Smooth muscle cell (in vitro differentiated cells): ENCODE measurements around the gene CCNJL. TPM values are rescaled to one million over a fixed set of nuclear protein-coding genes. Genes with fewer than 3 reads are reported as not detected.

Experiments used
- DNase-seq: peaks from one replicate; lab custom pipeline; 2025; ENCODE audit not compliant: unreplicated experiment; lab: John Stamatoyannopoulos, UW
- H2AFZ ChIP-seq: fragments of 200-600 bp; sonication (generic); 2 replicates; pipeline ENCODE4 v1.6.0; 2016; ENCODE audit warnings: antibody characterized with exemption, low read depth, mild to moderate bottlenecking
- H3F3A ChIP-seq: fragments of 200-600 bp; sonication (generic); 2 replicates; pipeline ENCODE4 v1.6.0; 2017; ENCODE audit warnings: antibody characterized with exemption, low read depth
- H3K27ac ChIP-seq: fragments of 200-600 bp; sonication (generic); 2 replicates; pipeline ENCODE4 v1.5.1; 2016; ENCODE audit warnings: low read depth, mild to moderate bottlenecking
- H3K27me3 ChIP-seq: fragments of 200-600 bp; sonication (generic); 2 replicates; pipeline ENCODE4 v1.6.1; 2016; ENCODE audit warnings: low read depth, mild to moderate bottlenecking
- H3K36me3 ChIP-seq: fragments of 200-600 bp; sonication (generic); 2 replicates; pipeline ENCODE4 v1.5.1; 2016; ENCODE audit warnings: low read depth
- H3K4me1 ChIP-seq: fragments of 200-600 bp; sonication (generic); 2 replicates; pipeline ENCODE4 v1.5.1; 2016; ENCODE audit warnings: low read depth
- H3K4me2 ChIP-seq: fragments of 200-600 bp; sonication (generic); 2 replicates; pipeline ENCODE4 v1.6.0; 2016; ENCODE audit warnings: mild to moderate bottlenecking
- H3K4me3 ChIP-seq: fragments of 200-600 bp; sonication (generic); 2 replicates; pipeline ENCODE4 v1.5.1; 2016; ENCODE audit warnings: mild to moderate bottlenecking
- H3K79me2 ChIP-seq: fragments of 200-600 bp; sonication (generic); 2 replicates; pipeline ENCODE4 v1.6.0; 2016; ENCODE audit warnings: low read depth, mild to moderate bottlenecking
- H3K9ac ChIP-seq: fragments of 200-600 bp; sonication (generic); 2 replicates; pipeline ENCODE4 v1.6.0; 2016; ENCODE audit warnings: low read depth
- H3K9me3 ChIP-seq: fragments of 200-600 bp; sonication (generic); replicated peaks from 2 replicates; pipeline ENCODE4 v1.5.1; 2016; ENCODE audit warnings: low read depth
- H4K20me1 ChIP-seq: fragments of 200-600 bp; sonication (generic); 2 replicates; pipeline ENCODE4 v1.6.0; 2016; ENCODE audit warnings: low read depth
- WGBS: methylation state at CpG from one replicate; pipeline ENCODE4 v1.1.7; 2016; ENCODE audit warnings: low lambda C conversion rate; 5-methylcytosine and 5-hydroxymethylcytosine counted together
- polyA plus RNA-seq: library from polyadenylated mRNA; unstranded; fragments of >200 nt; fragmentation: Nextera tagmentation; extraction: Ambion mirVana; gene quantifications from 2 replicates; pipeline ENCODE4 v1.2.1, GENCODE V29; 2016
- total RNA-seq: library from RNA; depleted of rRNA; stranded (reverse); fragments of >200 nt; gene quantifications from 2 replicates; pipeline ENCODE4 v1.2.3, GENCODE V29; 2014
- TF ChIP-seq, protein P1 (sequence below): fragments of 200-600 bp; sonication (generic); IDR thresholded peaks from 2 replicates; pipeline ENCODE4 v1.5.1; 2017; ENCODE audit warnings: borderline replicate concordance, mild to moderate bottlenecking, antibody characterized with exemption; ENCODE audit not compliant: insufficient read depth, poor library complexity, severe bottlenecking

The CCNJL gene
- total and polyA plus RNA-seq, 2 experiments from 2014 or later: 3.4 to 6.2 TPM

GRCh38 chr5:160356550-160357347 lies 44.4 kb upstream of the CCNJL start:
- TF ChIP-seq, protein P1, sequence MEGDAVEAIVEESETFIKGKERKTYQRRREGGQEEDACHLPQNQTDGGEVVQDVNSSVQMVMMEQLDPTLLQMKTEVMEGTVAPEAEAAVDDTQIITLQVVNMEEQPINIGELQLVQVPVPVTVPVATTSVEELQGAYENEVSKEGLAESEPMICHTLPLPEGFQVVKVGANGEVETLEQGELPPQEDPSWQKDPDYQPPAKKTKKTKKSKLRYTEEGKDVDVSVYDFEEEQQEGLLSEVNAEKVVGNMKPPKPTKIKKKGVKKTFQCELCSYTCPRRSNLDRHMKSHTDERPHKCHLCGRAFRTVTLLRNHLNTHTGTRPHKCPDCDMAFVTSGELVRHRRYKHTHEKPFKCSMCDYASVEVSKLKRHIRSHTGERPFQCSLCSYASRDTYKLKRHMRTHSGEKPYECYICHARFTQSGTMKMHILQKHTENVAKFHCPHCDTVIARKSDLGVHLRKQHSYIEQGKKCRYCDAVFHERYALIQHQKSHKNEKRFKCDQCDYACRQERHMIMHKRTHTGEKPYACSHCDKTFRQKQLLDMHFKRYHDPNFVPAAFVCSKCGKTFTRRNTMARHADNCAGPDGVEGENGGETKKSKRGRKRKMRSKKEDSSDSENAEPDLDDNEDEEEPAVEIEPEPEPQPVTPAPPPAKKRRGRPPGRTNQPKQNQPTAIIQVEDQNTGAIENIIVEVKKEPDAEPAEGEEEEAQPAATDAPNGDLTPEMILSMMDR: no peak
- no peak for DNase-seq
- Histone ChIP-seq H3K79me2 (no peaks in the 10 kb centered on the region), H3K36me3 (no peaks in the 10 kb centered on the region), H3K27ac (no peak overlapping the region), H3K27me3 (no peaks in the 10 kb centered on the region), H3K4me3 (no peak overlapping the region), H3F3A (no peaks in the 10 kb centered on the region), H4K20me1 (no peaks in the 10 kb centered on the region), H3K4me2 (no peak overlapping the region), H3K9me3 (no peaks in the 10 kb centered on the region), H3K4me1 (peaks cover 4% of the 10 kb centered on the region), H2AFZ (no peak overlapping the region), H3K9ac (no peak overlapping the region)
- 74% methylated on average over 7 of the region's 7 CpGs for WGBS

GRCh38 chr5:160354666-160355065 lies 42.3 kb upstream of the CCNJL start:
- no peak overlapping the region for H3K4me2 ChIP-seq
- no peaks in the 10 kb centered on the region for H3K36me3 ChIP-seq
- no peak overlapping the region for H3K9ac ChIP-seq
- DNase-seq: no peak
- no peak overlapping the region for H3K27ac ChIP-seq
- H2AFZ ChIP-seq: no peak overlapping the region
- H3K4me1 ChIP-seq: peaks cover 4% of the 10 kb centered on the region
- H3K27me3 ChIP-seq: no peaks in the 10 kb centered on the region
- no peak overlapping the region for H3K4me3 ChIP-seq
- TF ChIP-seq, protein P1: no peak
- H4K20me1 ChIP-seq: no peaks in the 10 kb centered on the region
- 97% methylated on average over 14 of the region's 14 CpGs for WGBS
- H3K9me3 ChIP-seq: no peaks in the 10 kb centered on the region
- H3K79me2 ChIP-seq: no peaks in the 10 kb centered on the region
- H3F3A ChIP-seq: no peaks in the 10 kb centered on the region

DNA sequence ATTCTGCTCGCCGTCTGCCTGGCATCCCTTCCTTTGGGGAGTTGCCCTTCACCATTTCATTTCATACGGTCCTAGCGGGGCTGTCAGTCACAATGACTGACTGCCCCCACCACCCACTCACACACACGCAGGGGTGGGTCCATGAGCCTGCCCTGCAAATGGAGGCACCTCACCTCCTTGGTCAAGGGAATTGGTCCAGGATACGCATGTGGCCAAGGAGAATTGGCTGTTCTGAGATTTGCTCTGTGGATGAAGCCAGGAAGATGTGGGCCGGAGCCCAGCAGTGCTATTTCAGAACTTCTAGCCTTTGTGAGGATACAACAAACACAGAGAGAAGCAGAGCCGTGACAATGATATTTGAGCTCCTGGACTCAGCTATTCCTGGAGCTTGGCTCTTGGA lies 41.0 kb upstream of the CCNJL start:
- H4K20me1 ChIP-seq: no peaks in the 10 kb centered on the region
- H3K4me1 ChIP-seq: no peaks in the 10 kb centered on the region
- no peaks in the 10 kb centered on the region for H3K9me3 ChIP-seq
- no peaks in the 10 kb centered on the region for H3K36me3 ChIP-seq
- TF ChIP-seq, protein P1: no peak
- H3K4me2 ChIP-seq: no peak overlapping the region
- no peak overlapping the region for H2AFZ ChIP-seq
- H3K27me3 ChIP-seq: no peaks in the 10 kb centered on the region
- 92% methylated on average over 8 of the region's 8 CpGs for WGBS
- no peaks in the 10 kb centered on the region for H3F3A ChIP-seq
- H3K4me3 ChIP-seq: no peak overlapping the region
- H3K27ac ChIP-seq: no peak overlapping the region
- H3K79me2 ChIP-seq: no peaks in the 10 kb centered on the region
- no peak overlapping the region for H3K9ac ChIP-seq
- DNase-seq: no peak

GRCh38 chr5:160352308-160352707 lies 39.9 kb upstream of the CCNJL start:
- no peaks in the 10 kb centered on the region for H4K20me1 ChIP-seq
- TF ChIP-seq, protein P1: no peak
- no peaks in the 10 kb centered on the region for H3K79me2 ChIP-seq
- no peaks in the 10 kb centered on the region for H3K27me3 ChIP-seq
- no peak overlapping the region for H3K4me3 ChIP-seq
- no peak overlapping the region for H3K27ac ChIP-seq
- H3K9me3 ChIP-seq: no peaks in the 10 kb centered on the region
- DNase-seq: no peak
- H3F3A ChIP-seq: no peaks in the 10 kb centered on the region
- no peak overlapping the region for H3K9ac ChIP-seq
- no peak overlapping the region for H2AFZ ChIP-seq
- H3K36me3 ChIP-seq: no peaks in the 10 kb centered on the region
- no peak overlapping the region for H3K4me2 ChIP-seq
- 96% methylated on average over 4 of the region's 4 CpGs for WGBS
- no peaks in the 10 kb centered on the region for H3K4me1 ChIP-seq
